ENCODE measurements around the gene ITPR1. TPM values are rescaled to one million over a fixed set of nuclear protein-coding genes. Genes with fewer than 3 reads are reported as not detected.

ITPR1 gene
- total and polyA plus RNA-seq, 4 donors: 3.7 to 39.4 (median 8.2) TPM

DNA sequence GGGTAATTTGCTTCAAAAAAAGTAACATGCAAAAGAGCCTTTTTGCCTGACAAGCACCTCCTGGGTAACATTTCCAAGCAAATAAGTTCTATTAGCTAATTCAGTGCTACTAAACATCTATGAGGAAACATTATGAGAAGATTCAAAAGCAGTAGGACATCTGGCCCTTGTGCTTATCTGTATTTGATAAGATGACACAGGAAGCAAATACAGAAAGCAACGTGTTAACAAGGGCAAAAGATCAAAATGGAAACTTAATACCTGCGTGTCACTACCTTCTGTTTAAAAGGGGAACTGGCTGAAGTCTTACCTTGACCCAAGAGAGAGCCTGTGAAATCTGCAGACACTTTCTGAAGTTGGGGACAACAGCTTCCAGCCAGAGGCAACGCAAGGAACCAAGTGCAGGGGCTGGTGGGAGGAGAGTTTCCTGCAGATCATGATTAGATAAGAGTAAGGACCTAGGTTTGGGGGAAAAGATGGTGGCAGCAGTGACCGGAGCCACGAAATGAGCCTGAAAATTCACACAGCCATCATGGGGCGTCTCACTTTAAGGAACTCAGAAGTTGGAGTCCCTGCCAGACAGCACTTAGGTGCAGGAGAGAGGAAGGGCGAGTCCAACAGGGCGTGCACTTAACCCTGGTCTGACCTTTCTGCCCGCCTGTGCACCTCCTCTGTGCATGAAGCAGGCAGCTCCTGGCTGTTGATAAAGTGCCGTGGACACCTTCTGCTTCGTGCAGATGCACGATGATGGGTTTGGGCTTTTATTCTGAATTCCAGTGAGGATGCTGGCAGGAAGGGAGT lies 332.5 kb downstream of the ITPR1 start:
- peak; percentile 50 for DNase-seq (ENCODE audit: low spot score)
- 50% methylated on average over 12 of the region's 12 CpGs for WGBS
- Histone ChIP-seq H3K4me3 (ENCODE audit: low read depth in 1 of 3, low read length in 3 of 3) (no peak overlapping the region), H3K36me3 (ENCODE audit: control insufficient read depth in 4 of 4, insufficient read depth in 3 of 4, low read depth in 1 of 4, low read length in 3 of 4) (no peaks in the 10 kb centered on the region), H3K27ac (ENCODE audit: low read depth in 1 of 2, low read length in 2 of 2) (peak overlapping the region; percentile 49 to 68), H3K27me3 (ENCODE audit: control insufficient read depth in 4 of 4, insufficient read depth in 4 of 4, low read length in 3 of 4) (no peaks in the 10 kb centered on the region), H3K9ac (ENCODE audit: low read depth in 1 of 2, low read length in 2 of 2) (no peak overlapping the region), H3K9me3 (ENCODE audit: control insufficient read depth in 4 of 4, low read length in 3 of 4) (no peaks in the 10 kb centered on the region), H3K4me1 (ENCODE audit: control insufficient read depth in 4 of 4, insufficient read depth in 4 of 4, low read length in 3 of 4) (peaks cover 0 to 19% (median 12%) of the 10 kb centered on the region in 4 donors)
- TF ChIP-seq, protein P1, sequence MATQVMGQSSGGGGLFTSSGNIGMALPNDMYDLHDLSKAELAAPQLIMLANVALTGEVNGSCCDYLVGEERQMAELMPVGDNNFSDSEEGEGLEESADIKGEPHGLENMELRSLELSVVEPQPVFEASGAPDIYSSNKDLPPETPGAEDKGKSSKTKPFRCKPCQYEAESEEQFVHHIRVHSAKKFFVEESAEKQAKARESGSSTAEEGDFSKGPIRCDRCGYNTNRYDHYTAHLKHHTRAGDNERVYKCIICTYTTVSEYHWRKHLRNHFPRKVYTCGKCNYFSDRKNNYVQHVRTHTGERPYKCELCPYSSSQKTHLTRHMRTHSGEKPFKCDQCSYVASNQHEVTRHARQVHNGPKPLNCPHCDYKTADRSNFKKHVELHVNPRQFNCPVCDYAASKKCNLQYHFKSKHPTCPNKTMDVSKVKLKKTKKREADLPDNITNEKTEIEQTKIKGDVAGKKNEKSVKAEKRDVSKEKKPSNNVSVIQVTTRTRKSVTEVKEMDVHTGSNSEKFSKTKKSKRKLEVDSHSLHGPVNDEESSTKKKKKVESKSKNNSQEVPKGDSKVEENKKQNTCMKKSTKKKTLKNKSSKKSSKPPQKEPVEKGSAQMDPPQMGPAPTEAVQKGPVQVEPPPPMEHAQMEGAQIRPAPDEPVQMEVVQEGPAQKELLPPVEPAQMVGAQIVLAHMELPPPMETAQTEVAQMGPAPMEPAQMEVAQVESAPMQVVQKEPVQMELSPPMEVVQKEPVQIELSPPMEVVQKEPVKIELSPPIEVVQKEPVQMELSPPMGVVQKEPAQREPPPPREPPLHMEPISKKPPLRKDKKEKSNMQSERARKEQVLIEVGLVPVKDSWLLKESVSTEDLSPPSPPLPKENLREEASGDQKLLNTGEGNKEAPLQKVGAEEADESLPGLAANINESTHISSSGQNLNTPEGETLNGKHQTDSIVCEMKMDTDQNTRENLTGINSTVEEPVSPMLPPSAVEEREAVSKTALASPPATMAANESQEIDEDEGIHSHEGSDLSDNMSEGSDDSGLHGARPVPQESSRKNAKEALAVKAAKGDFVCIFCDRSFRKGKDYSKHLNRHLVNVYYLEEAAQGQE (IDR thresholded peaks at IDR 0.05): no peak
- peak; percentile 29 for TF ChIP-seq NR2F2 (IDR thresholded peaks at IDR 0.05)
- TF ChIP-seq YY1 (IDR thresholded peaks at IDR 0.05): peak; percentile 32
- TF ChIP-seq HNF4A (conservative IDR thresholded peaks at IDR 0.05): peak; percentile 3 to 74

GRCh38 chr3:4826237-4827100 lies 333.3 kb downstream of the ITPR1 start:
- Histone ChIP-seq H3K4me3 (ENCODE audit: low read depth in 1 of 3, low read length in 3 of 3) (no peak overlapping the region), H3K4me1 (ENCODE audit: control insufficient read depth in 4 of 4, insufficient read depth in 4 of 4, low read length in 3 of 4) (peaks cover 0 to 19% (median 12%) of the 10 kb centered on the region in 4 donors), H3K9me3 (ENCODE audit: control insufficient read depth in 4 of 4, low read length in 3 of 4) (no peaks in the 10 kb centered on the region), H3K27ac (ENCODE audit: low read depth in 1 of 2, low read length in 2 of 2) (peak overlapping the region; percentile 49 to 68), H3K9ac (ENCODE audit: low read depth in 1 of 2, low read length in 2 of 2) (no peak overlapping the region), H3K27me3 (ENCODE audit: control insufficient read depth in 4 of 4, insufficient read depth in 4 of 4, low read length in 3 of 4) (no peaks in the 10 kb centered on the region), H3K36me3 (ENCODE audit: control insufficient read depth in 4 of 4, insufficient read depth in 3 of 4, low read depth in 1 of 4, low read length in 3 of 4) (no peaks in the 10 kb centered on the region)
- TF ChIP-seq CTCF (IDR thresholded peaks at IDR 0.05; ENCODE audit: low read depth, low read length, missing input control): peak; percentile 3
- TF ChIP-seq NR2F2 (IDR thresholded peaks at IDR 0.05): peak; percentile 4
- TF ChIP-seq, protein P2, sequence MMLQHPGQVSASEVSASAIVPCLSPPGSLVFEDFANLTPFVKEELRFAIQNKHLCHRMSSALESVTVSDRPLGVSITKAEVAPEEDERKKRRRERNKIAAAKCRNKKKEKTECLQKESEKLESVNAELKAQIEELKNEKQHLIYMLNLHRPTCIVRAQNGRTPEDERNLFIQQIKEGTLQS (IDR thresholded peaks at IDR 0.05): no peak
- peak in 1 of 2 donors; percentile 24 for TF ChIP-seq RAD21 (IDR thresholded peaks at IDR 0.05)
- peak in 1 of 2 donors; percentile 74 for TF ChIP-seq JUND (IDR thresholded peaks at IDR 0.05)
- TF ChIP-seq, protein P1 (IDR thresholded peaks at IDR 0.05): no peak
- TF ChIP-seq MAX (IDR thresholded peaks at IDR 0.05): no peak
- TF ChIP-seq FOXA2 (IDR thresholded peaks at IDR 0.05): no peak
- no peak for TF ChIP-seq FOXA1 (IDR thresholded peaks at IDR 0.05)
- no peak for TF ChIP-seq TAF1 (conservative IDR thresholded peaks at IDR 0.05)
- TF ChIP-seq SP1 (IDR thresholded peaks at IDR 0.05): peak; percentile 58
- TF ChIP-seq ZBTB33 (IDR thresholded peaks at IDR 0.05): no peak
- peak in 1 of 2 donors; percentile 15 for TF ChIP-seq HNF4A (conservative IDR thresholded peaks at IDR 0.05)
- TF ChIP-seq EGR1 (IDR thresholded peaks at IDR 0.05; ENCODE audit: low read depth in 2 of 2): no peak
- peak; percentile 48 to 51 for TF ChIP-seq RXRA (IDR thresholded peaks at IDR 0.05)
- WGBS: 72% methylated on average over 20 of the region's 20 CpGs
- no peak for DNase-seq (ENCODE audit: low spot score)
